Testis (tissue), 2 donors: Measurements from ENCODE around the gene LIPT1.

Source experiments
- POLR2A ChIP-seq: fragments of 450-650 bp; IDR thresholded peaks from one replicate; pipeline ENCODE4 v1.6.1; 2017; ENCODE audit warnings: antibody characterized with exemption, mild to moderate bottlenecking, moderate library complexity
- TF ChIP-seq, protein P1 (sequence below), 3 experiments: fragments of 450-650 bp in 2 of 3; fragments of 200-600 bp in 1 of 3; sonication (generic) in 1 of 3; IDR thresholded peaks; one replicate each; pipeline ENCODE4 v1.5.1; 2016 to 2019; ENCODE audit warnings: antibody characterized with exemption in 3 of 3, mild to moderate bottlenecking in 2 of 3, moderate library complexity in 1 of 3

DNA sequence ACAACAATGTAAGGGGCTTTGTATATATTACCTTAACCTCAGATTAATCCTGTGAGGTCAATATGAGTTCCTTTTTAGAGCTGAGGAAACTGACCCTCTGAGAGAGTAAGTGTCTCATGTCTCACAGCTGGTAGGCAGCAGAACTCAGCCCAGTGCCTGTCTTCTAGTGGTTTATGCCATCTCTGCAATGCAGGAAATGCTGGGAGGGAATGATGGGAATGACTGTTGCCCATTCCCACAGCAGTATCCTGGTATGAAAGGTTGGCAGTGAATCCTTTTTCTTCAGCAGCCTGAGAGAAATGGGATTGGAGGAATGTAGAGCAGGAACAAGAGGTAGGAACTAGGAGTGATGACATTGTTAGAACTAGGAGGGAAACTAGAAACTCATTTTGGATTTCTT is 32.2 kb downstream of the LIPT1 start:
- TF ChIP-seq, protein P1, sequence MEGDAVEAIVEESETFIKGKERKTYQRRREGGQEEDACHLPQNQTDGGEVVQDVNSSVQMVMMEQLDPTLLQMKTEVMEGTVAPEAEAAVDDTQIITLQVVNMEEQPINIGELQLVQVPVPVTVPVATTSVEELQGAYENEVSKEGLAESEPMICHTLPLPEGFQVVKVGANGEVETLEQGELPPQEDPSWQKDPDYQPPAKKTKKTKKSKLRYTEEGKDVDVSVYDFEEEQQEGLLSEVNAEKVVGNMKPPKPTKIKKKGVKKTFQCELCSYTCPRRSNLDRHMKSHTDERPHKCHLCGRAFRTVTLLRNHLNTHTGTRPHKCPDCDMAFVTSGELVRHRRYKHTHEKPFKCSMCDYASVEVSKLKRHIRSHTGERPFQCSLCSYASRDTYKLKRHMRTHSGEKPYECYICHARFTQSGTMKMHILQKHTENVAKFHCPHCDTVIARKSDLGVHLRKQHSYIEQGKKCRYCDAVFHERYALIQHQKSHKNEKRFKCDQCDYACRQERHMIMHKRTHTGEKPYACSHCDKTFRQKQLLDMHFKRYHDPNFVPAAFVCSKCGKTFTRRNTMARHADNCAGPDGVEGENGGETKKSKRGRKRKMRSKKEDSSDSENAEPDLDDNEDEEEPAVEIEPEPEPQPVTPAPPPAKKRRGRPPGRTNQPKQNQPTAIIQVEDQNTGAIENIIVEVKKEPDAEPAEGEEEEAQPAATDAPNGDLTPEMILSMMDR (IDR thresholded peaks at IDR 0.05), result no peak
- no peak for TF ChIP-seq POLR2A
